HG03045 (cell line): ENCODE data around the gene GPR158.
"Not testable (repeated sequence)": the region's sequence is repeated elsewhere in the genome, so short reads cannot be mapped to it uniquely, and the experiment has no call there.

ENCODE experiments used
- ATAC-seq: cut with Tn5 transposase; IDR thresholded peaks from one replicate; pipeline ENCODE4 v1.9.1; 2021; ENCODE audit warnings: mild to moderate bottlenecking, moderate library complexity; ENCODE audit not compliant: unreplicated experiment

Gene GPR158

GRCh38 chr10:25294032-25294926 lies 119.5 kb downstream of the GPR158 start:
- ATAC-seq: no peak

- ATAC-seq: no peak
Measured at GRCh38 chr10:25296324-25296723, 121.5 kb downstream of the GPR158 start.

DNA sequence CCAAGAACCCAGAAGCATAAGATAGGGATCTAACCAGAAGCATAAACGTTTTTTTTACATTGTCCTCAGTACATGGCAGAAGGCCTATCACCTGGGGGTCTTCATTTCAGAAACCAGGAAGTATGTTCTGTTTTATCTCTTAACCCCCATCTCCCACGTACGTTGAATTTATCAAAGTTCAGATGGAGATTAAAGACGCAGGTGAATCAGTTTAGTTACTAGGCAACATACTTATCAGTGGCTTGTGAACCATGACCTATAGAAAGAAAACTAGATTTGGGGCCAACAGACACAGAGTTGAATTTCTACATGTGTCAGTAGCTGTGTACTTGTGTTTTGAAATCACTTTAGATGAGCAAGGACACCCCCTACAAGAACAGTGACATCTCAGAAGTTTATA lies 122.7 kb downstream of the GPR158 start:
- no peak for ATAC-seq

DNA sequence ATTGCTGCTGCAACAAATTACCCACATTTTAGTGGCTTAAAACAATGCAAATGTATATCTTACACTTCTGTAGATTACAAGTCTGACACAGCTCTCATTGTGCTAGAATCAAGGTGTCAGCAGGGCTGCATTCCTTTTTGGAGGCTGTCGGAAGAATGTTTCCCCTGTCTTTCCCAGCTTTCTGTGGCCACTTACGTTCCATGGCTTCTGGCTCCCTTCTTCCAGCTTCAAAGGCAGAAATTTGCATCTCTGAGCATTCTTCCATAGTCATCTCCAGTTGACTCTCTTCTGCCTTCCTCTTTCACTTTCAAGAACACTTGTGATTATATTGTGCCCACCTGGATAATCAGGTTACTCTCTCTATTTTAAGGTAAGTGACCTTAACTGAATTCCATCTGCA lies 125.3 kb downstream of the GPR158 start:
- no peak for ATAC-seq

- no peak for ATAC-seq
Measured at GRCh38 chr10:25304606-25305005, 129.8 kb downstream of the GPR158 start.

GRCh38 chr10:25306386-25306785 lies 131.6 kb downstream of the GPR158 start:
- no peak for ATAC-seq

- ATAC-seq: no peak
Measured at GRCh38 chr10:25308278-25308677, 133.5 kb downstream of the GPR158 start.

DNA sequence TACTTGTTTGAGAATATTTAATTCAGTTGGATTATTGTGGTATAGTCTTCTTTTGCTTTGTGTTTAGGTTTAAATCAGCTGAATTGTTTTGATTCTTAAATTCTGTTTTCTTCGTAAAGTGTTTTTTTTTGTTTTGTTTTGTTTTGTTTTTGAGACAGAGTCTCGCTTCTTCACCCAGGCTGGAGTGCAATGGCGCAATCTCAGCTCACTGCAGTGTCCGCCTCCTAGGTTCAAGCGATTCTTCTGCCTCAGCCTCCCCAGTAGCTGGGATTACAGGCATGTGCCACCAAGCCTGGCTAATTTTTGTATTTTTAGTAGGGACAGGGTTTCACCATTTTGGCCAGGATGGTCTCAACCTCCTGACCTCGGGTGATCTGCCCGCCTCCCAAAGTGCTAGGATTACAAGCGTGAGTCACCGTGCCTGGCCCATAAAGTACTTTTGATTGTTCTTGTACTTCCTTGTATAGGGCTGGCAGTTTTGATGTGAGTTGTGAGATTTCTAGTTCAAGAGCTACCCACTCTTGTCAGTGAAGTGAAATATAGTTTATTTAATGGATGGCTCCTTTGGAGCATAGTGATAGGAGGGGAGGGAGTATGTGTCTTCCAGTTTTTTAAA lies 142.9 kb downstream of the GPR158 start:
- not testable (repeated sequence) for ATAC-seq

- no peak for ATAC-seq
Measured at GRCh38 chr10:25327273-25327672, 152.5 kb downstream of the GPR158 start.

DNA sequence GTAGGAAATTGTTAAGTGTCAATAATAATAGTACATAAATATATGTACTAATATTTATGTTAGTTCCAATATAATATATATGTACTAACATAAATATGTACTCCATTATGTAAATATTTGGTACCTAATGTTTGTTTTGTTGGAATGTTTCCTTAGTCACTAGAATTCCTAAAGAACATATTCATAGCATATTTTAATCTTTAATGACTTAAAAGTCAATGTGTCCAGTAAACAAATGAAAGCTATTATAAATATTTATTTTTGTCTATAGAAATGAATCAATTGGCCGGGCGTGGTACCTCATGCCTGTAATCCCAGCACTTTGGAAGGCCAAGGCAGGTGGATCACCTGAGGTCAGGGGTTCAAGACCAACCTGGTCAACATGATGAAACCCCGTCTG lies 153.6 kb downstream of the GPR158 start:
- ATAC-seq: no peak

DNA sequence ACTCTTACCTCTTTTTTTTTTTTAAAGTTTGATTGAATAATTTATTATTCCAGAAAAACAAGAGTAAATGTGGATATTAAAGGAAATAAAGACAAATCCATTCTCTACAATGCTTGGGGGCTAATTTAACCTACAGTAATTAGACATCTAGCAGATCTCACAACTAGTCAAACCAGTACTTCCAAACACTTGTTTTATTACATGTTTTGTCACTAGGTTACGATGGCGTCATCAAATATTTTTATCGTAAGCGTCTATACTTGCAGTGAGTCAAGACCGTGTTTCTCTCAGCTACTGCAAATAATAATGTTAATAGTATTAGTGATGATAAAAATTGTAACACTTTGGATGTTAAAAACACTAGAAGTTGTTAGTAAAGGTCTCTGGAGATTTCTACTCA lies 154.8 kb downstream of the GPR158 start:
- not testable (repeated sequence) for ATAC-seq

- no peak for ATAC-seq
Measured at GRCh38 chr10:25334445-25334844, 159.6 kb downstream of the GPR158 start.

DNA sequence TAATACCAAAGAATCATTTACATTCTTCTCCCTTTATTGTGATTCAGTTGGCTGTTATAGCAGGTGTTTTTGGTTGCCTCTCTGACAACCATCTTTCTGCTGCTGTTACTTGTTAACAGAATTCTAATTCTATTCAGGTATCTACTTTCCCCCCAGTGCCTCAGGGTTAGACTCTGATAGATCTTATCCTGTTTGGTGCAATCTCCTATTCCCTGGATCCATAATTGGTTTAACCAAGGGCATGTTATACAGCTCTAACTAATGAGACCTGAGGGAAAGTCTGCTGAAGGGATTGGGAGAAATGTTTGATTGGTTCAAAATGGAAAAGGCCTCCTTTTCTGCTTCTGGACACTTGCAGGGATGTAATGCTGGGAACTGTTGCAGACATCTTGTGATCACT lies 161.5 kb downstream of the GPR158 start:
- ATAC-seq: no peak

GRCh38 chr10:25338271-25338670 lies 163.5 kb downstream of the GPR158 start:
- no peak for ATAC-seq

- no peak for ATAC-seq
Measured at GRCh38 chr10:25339966-25340365, 165.2 kb downstream of the GPR158 start.

DNA sequence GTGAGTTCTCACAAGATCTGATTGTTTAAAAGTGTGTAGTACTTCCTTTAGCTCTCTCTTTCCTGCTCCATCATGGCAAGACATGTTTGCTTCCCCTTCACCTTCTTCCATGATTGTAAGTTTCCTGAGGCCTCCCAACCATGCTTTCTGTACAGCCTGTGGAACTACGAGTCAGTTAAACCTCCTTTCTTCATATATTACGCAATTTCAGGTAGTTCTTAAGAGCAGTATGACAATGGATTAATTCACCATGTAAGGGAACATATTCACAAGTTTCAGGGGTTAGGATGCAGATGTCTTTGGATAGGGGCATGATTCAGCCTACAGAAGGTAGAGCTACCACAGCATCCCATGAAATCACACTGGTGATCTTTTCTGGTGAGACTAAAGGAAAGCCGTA lies 174.7 kb downstream of the GPR158 start:
- ATAC-seq: no peak

- ATAC-seq: no peak
Measured at GRCh38 chr10:25356609-25357008, 181.8 kb downstream of the GPR158 start.

- no peak for ATAC-seq
Measured at GRCh38 chr10:25357269-25357668, 182.5 kb downstream of the GPR158 start.

DNA sequence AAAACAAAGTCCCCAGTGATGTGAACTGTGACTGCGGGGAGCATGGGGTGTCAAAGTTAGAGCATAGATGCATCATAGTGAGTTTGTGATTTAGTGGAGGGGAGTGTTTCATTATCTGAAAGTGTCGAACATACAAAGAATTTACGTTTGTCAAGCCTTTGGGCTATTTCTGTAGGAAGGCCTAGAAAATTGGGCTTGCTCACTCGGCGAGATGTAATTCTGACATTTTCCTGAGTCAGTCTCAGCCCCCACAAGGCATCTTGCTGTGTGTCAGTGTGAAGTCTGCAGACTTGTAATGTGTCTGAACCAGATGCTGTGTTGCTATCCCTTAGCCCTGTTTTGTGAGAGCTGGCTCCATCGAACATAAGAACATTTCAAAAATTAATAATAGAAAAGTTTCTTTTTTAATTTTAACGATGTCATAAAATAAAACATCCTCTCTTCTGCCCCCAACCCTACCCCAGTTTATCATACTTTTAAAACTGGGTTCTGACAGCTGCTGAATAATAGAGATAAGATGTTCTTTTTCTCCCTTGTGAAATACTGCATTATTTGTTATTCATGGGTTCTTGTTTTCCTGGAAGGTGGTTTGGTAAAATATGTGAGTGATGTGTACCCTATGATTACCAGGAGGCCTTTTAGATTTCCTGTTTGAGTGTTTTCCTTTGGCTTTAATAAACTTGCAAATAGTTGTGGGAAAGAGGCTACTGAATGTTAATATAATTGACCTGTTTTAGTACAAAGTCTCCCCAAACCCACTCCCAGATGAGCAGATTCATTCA lies 207.4 kb downstream of the GPR158 start:
- no peak for ATAC-seq

DNA sequence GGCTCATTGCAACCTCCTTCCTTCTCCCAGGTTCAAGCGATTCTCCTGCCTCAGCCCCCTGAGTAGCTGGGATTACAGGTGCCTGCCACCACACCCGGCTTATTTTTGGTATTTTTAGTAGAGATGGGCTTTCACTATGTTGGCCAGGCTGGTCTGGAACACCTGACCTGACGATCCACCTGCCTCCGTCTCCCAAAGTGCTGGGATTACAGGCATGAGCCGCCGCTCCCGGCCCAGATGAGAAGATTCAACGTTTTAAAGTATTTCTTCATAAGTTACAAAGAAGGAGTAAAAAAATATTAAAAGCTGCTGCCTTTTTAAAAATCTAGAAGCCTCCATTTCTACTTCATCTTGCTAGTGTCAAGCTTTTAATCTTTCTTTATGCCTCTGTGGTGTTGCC lies 208.1 kb downstream of the GPR158 start:
- not testable (repeated sequence) for ATAC-seq

DNA sequence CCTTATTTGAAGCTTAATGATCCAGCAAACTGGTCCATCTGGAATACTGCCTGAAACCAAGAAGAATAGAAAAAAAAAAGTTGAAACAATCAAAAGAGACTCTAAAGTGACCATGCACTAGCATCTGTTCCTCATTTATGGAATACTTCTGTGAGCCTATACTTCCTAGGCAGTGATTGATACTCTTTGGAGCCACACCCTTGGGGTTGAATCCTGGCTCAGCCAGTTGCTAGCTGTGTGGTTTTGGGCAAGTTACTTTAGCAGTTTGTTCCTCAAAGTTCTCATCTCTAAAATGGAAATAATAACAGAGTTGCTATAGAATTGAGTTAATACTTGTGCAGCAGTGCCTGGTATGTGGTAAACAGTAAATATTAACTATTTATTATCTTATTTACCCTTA lies 208.9 kb downstream of the GPR158 start:
- ATAC-seq: no peak

- ATAC-seq: no peak
Measured at GRCh38 chr10:25384618-25385017, 209.8 kb downstream of the GPR158 start.
